Coronary artery (tissue), 2 donors: ENCODE data around the gene ANKRD11.
"Not testable (repeated sequence)": the region's sequence is repeated elsewhere in the genome, so short reads cannot be mapped to it uniquely, and the experiment has no call there.

ENCODE experiments used
- DNase-seq: peaks from one replicate; pipeline ENCODE4 v3.0.0-alpha.2; 2017; ENCODE audit warnings: low spot score
- H3K27ac ChIP-seq, 2 donors: fragments of 200-600 bp; sonication (generic); one replicate each; pipeline ENCODE4 v1.5.1; 2016 to 2019
- H3K4me3 ChIP-seq: fragments of 200-600 bp; sonication (generic); 2 replicates; pipeline ENCODE4 v1.5.1; 2016; ENCODE audit warnings: mild to moderate bottlenecking, moderate library complexity
- TF ChIP-seq, protein P1 (sequence below): fragments of 200-600 bp; sonication (generic); IDR thresholded peaks from one replicate; pipeline ENCODE4 v1.5.1; 2019; ENCODE audit warnings: antibody characterized with exemption

Gene ANKRD11

DNA sequence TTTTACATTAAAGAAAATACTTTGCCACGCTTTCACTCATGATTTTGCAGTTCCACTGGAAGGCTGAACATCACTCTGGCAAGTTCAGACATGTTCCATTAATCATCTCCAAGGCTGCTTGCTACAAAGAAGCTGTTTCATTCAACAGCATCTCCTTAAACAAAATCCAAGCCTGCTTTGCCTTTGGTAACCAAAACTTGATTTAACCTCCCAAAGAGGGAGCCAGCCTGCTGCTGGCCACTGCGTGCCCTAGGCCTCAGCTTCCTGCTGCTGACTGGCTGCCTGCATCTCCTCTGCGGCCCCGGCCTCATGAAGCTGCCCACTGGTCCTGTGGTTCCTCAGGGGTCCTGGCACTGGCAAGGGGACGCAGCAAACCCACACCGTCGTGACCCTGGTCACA lies 31.8 kb downstream of the ANKRD11 start:
- Histone ChIP-seq H3K4me3 (no peak overlapping the region), H3K27ac (no peak overlapping the region)
- DNase-seq: no peak
- TF ChIP-seq, protein P1, sequence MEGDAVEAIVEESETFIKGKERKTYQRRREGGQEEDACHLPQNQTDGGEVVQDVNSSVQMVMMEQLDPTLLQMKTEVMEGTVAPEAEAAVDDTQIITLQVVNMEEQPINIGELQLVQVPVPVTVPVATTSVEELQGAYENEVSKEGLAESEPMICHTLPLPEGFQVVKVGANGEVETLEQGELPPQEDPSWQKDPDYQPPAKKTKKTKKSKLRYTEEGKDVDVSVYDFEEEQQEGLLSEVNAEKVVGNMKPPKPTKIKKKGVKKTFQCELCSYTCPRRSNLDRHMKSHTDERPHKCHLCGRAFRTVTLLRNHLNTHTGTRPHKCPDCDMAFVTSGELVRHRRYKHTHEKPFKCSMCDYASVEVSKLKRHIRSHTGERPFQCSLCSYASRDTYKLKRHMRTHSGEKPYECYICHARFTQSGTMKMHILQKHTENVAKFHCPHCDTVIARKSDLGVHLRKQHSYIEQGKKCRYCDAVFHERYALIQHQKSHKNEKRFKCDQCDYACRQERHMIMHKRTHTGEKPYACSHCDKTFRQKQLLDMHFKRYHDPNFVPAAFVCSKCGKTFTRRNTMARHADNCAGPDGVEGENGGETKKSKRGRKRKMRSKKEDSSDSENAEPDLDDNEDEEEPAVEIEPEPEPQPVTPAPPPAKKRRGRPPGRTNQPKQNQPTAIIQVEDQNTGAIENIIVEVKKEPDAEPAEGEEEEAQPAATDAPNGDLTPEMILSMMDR: no peak

DNA sequence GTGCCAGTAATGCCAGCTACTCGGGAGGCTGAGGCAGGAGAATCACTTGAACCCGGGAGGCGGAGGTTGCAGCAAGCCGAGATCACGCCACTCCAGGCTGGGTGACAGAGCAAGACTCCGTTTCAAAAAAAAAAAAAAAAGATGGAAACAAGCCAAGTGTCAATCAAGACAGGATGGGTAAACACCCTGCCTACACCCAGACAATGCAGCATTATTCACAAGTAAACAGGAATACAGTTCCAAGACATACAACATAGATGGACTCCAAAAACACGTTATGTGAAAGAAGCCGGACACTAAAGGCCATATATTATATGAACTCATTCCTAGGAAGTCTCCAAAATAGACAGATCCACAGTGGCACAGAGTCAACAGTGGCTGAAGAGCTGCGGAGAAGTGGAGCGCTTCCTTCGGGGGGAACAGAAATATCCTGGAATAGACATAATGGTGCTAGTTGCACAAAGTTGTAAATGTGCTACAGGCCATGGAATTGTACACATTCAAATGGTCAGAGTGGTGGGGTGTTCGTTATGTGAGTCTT lies 33.9 kb downstream of the ANKRD11 start:
- H3K4me3 ChIP-seq: no peak overlapping the region
- DNase-seq: no peak
- no peak overlapping the region for H3K27ac ChIP-seq
- TF ChIP-seq, protein P1: no peak

DNA sequence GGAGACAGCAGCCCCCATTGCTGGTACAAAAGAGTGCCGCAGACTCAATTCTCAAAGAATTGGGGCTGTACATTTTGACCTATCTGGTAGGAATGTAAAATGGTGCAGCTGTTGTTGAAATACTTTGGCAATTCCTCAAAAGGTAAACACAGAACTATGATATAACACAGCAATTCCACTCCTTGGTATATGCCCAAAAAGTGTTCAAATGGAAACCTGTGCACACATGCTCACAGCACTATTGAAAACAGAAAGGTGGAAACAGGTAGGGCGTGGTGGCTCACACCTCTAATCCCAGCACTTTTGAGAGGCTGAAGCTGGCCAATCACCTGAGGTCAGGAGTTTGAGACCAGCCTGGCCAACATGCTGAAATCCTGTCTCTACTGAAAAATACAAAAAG lies 34.7 kb downstream of the ANKRD11 start:
- TF ChIP-seq, protein P1: no peak
- no peak overlapping the region for H3K4me3 ChIP-seq
- DNase-seq: no peak
- H3K27ac ChIP-seq: no peak overlapping the region

DNA sequence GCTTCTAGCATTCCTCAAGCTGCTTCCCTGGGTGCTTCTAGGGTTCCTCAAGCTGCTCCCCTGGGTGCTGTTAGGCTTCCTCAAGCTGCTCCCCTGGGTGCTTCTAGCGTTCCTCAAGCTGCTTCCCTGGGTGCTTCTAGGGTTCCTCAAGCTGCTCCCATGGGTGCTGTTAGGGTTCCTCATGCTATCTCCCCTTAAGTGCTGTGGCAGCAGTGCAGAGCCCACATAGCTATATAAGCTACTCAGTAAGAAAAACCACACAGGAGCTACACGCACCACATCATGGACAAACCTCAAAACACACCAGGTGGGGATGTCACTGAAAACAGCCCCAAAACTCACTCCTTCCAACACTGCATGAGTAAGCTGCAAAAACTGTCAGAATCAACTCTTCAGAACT lies 35.2 kb downstream of the ANKRD11 start:
- H3K27ac ChIP-seq: no peak overlapping the region
- H3K4me3 ChIP-seq: no peak overlapping the region
- TF ChIP-seq, protein P1: no peak
- no peak for DNase-seq

DNA sequence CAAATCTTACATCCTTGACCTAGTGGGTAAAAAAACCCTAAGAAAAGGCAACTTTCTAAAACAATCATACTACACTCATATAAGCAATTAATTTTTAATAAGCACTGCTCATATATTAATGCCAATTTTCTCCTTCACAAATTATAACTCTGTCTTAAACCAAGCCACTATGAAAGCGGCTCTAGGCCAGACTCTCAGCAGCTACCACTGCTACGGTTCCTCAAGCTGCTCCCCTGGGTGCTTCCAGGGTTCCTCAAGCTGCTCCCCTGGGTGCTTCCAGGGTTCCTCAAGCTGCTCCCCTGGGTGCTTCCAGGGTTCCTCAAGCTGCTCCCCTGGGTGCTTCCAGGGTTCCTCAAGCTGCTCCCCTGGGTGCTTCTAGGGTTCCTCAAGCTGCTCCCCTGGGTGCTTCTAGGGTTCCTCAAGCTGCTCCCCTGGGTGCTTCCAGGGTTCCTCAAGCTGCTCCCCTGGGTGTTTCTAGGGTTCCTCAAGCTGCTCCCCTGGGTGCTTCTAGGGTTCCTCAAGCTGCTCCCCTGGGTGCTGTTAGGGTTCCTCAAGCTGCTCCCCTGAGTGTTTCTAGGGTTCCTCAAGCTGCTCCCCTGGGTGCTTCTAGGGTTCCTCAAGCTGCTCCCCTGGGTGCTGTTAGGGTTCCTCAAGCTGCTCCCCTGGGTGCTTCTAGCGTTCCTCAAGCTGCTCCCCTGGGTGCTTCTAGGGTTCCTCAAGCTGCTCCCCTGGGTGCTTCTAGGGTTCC lies 35.8 kb downstream of the ANKRD11 start:
- H3K27ac ChIP-seq, DNase-seq, H3K4me3 ChIP-seq: not testable (repeated sequence)

DNA sequence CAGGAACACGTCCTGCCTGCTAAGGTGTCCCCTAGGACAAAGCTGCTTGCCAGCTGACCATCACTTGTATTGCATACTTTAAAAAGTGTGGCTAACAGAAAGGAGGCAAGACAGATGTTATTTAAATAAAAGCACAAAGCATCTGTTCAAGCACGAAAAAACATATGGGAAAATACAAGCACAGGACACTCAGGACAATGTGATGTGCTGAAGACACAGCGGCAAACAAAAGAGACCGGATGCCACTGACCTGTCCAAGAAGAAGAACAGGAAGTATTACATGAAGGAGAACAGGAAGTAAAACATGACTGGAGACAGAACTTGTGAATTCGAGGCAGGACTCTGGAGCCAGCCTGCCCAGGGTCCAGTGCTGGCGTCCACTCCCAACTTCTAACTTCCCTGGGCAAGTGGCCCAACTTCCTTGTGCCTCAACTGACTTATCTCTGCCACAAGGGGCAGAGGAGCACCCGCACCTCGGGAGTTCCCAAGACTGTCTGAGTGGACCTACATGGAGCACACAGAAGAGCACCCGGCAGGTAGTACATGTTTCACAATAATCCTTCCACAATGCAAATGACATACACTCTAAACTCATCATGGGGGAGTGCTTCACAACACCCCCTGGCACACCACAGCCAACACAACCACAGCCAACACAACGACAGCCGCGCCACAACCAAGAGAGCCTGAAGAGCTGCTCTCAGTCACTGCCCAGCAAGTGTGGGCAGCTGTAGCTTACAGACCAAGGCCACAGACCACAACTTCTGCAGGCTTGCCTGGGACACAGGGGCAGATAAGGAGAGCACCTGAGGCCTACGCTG lies 36.6 kb downstream of the ANKRD11 start:
- Histone ChIP-seq H3K4me3 (no peak overlapping the region), H3K27ac (peak overlapping the region in 1 of 2 donors; percentile 19)
- TF ChIP-seq, protein P1: no peak
- DNase-seq: no peak

DNA sequence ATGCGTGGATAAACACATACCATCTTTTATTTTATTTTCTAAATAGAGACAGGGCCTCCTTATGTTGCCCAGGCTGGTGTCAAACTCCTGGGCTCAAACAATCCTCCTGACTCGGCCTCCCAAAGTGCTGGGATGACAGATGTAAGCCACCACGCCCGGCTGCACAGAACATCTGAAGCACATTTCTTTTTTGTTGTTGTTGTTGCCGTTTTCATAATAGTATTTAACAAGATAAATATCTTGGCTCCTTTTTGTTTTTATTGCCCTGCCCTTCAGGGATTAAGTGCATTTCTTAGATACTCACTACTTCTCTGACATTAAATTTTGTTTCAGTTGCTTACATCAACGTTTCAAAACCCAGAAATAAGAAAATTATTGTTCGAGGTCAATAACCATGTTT lies 37.4 kb downstream of the ANKRD11 start:
- no peak overlapping the region for H3K4me3 ChIP-seq
- TF ChIP-seq, protein P1: no peak
- H3K27ac ChIP-seq: no peak overlapping the region
- DNase-seq: no peak
